OCI-LY1 (cell line): ENCODE results near the gene GNAO1.

Experiments used
- H2AFZ ChIP-seq: fragments of 200-600 bp; sonication (generic), shearing (Covaris generic); 2 replicates; pipeline ENCODE4 v1.6.0; 2014; ENCODE audit warnings: antibody characterized with exemption, mild to moderate bottlenecking, low read length
- H3F3A ChIP-seq: fragments of 200-600 bp; sonication (generic), shearing (Covaris generic); 2 replicates; pipeline ENCODE4 v1.6.0; 2014; ENCODE audit warnings: mild to moderate bottlenecking, antibody characterized with exemption, low read length, moderate library complexity; ENCODE audit not compliant: insufficient read depth
- H3K27ac ChIP-seq: fragments of 200-600 bp; sonication (generic); 2 replicates; pipeline ENCODE4 v1.5.1; 2014; ENCODE audit warnings: low read length, mixed run types, mild to moderate bottlenecking, low read depth; ENCODE audit not compliant: poor library complexity, severe bottlenecking
- H3K27me3 ChIP-seq: fragments of 200-600 bp; sonication (generic); 2 replicates; pipeline ENCODE4 v1.6.0; 2014; ENCODE audit warnings: antibody characterized with exemption, mild to moderate bottlenecking, low read length, moderate library complexity; ENCODE audit not compliant: insufficient read depth
- H3K36me3 ChIP-seq: fragments of 200-600 bp; sonication (generic); 2 replicates; pipeline ENCODE4 v1.6.1; 2014; ENCODE audit warnings: mild to moderate bottlenecking, antibody characterized with exemption, low read length, moderate library complexity, mixed read lengths; ENCODE audit not compliant: insufficient read depth
- H3K4me1 ChIP-seq: fragments of 200-600 bp; sonication (generic); 2 replicates; pipeline ENCODE4 v1.5.1; 2014; ENCODE audit warnings: mild to moderate bottlenecking, low read length, moderate library complexity; ENCODE audit not compliant: insufficient read depth, severe bottlenecking
- H3K4me2 ChIP-seq: fragments of 200-600 bp; sonication (generic), shearing (Covaris generic); 2 replicates; pipeline ENCODE4 v1.6.1; 2014; ENCODE audit warnings: low read length
- H3K4me3 ChIP-seq: fragments of 200-600 bp; sonication (generic); 2 replicates; pipeline ENCODE4 v1.5.1; 2014; ENCODE audit warnings: low read length, low read depth, mild to moderate bottlenecking, mixed read lengths; ENCODE audit not compliant: poor library complexity, severe bottlenecking
- H3K79me2 ChIP-seq: fragments of 200-600 bp; shearing (Covaris generic); 2 replicates; pipeline ENCODE4 v1.6.1; 2016; ENCODE audit warnings: mixed run types, low read length, mixed read lengths; ENCODE audit not compliant: insufficient read depth
- H3K9ac ChIP-seq: fragments of 200-600 bp; sonication (generic), shearing (Covaris generic); 2 replicates; pipeline ENCODE4 v1.6.1; 2014; ENCODE audit warnings: mild to moderate bottlenecking, low read length, mixed read lengths
- H3K9me2 ChIP-seq: fragments of 200-600 bp; sonication (generic), shearing (Covaris generic); 2 replicates; pipeline ENCODE4 v1.6.1; 2014; ENCODE audit warnings: low read depth, mild to moderate bottlenecking, low read length, mixed read lengths
- H3K9me3 ChIP-seq: fragments of 200-600 bp; shearing (Covaris generic); 2 replicates; pipeline ENCODE4 v1.6.1; 2014; ENCODE audit warnings: low read length, mixed read lengths
- H4K20me1 ChIP-seq: fragments of 200-600 bp; sonication (generic), shearing (Covaris generic); 2 replicates; pipeline ENCODE4 v1.6.0; 2016; ENCODE audit warnings: mild to moderate bottlenecking, low read length; ENCODE audit not compliant: insufficient read depth
- CTCF ChIP-seq: fragments of 200-600 bp; sonication (generic), shearing (Covaris generic); IDR thresholded peaks from 2 replicates; pipeline ENCODE4 v1.5.1; 2017; ENCODE audit warnings: mild to moderate bottlenecking, antibody characterized with exemption, low read length, moderate library complexity, mixed read lengths
- EZH2 ChIP-seq: fragments of 200-600 bp; sonication (generic), shearing (Covaris generic); IDR thresholded peaks from 2 replicates; pipeline ENCODE4 v1.8.0; 2017; ENCODE audit warnings: borderline replicate concordance, mixed run types, mild to moderate bottlenecking, antibody characterized with exemption, low read length, moderate library complexity, mixed read lengths

The GNAO1 gene

GRCh38 chr16:56246051-56246817 lies 54.9 kb downstream of the GNAO1 start:
- H3K4me2 ChIP-seq = no peak overlapping the region
- H3K9ac ChIP-seq = no peak overlapping the region
- no peaks in the 10 kb centered on the region for H3F3A ChIP-seq
- H3K9me3 ChIP-seq = no peaks in the 10 kb centered on the region
- no peak overlapping the region for H3K27ac ChIP-seq
- no peaks in the 10 kb centered on the region for H3K9me2 ChIP-seq
- no peaks in the 10 kb centered on the region for H4K20me1 ChIP-seq
- H3K36me3 ChIP-seq = no peaks in the 10 kb centered on the region
- no peak overlapping the region for H2AFZ ChIP-seq
- no peaks in the 10 kb centered on the region for H3K27me3 ChIP-seq
- no peaks in the 10 kb centered on the region for H3K79me2 ChIP-seq
- TF ChIP-seq EZH2 (no peak), CTCF (no peak)
- no peaks in the 10 kb centered on the region for H3K4me1 ChIP-seq
- no peak overlapping the region for H3K4me3 ChIP-seq

- Histone ChIP-seq H3K9me2 (no peaks in the 10 kb centered on the region), H3K4me1 (no peaks in the 10 kb centered on the region), H3K4me2 (no peak overlapping the region)
Measured at GRCh38 chr16:56247018-56247417, 55.7 kb downstream of the GNAO1 start.

GRCh38 chr16:56247808-56248207 lies 56.5 kb downstream of the GNAO1 start:
- Histone ChIP-seq H3K27ac (no peak overlapping the region), H3K27me3 (no peaks in the 10 kb centered on the region), H3K9me2 (no peaks in the 10 kb centered on the region), H3K9ac (no peak overlapping the region), H3F3A (no peaks in the 10 kb centered on the region), H3K4me2 (no peak overlapping the region), H3K36me3 (no peaks in the 10 kb centered on the region), H3K4me3 (no peak overlapping the region), H3K9me3 (no peaks in the 10 kb centered on the region), H2AFZ (no peak overlapping the region), H4K20me1 (no peaks in the 10 kb centered on the region), H3K79me2 (no peaks in the 10 kb centered on the region), H3K4me1 (no peaks in the 10 kb centered on the region)
- TF ChIP-seq CTCF = no peak
- TF ChIP-seq EZH2 = no peak

More at GRCh38 chr16:56247018-56247417, 55.7 kb downstream of the GNAO1 start:
- Histone ChIP-seq H2AFZ (no peak overlapping the region), H3K79me2 (no peaks in the 10 kb centered on the region), H3K4me3 (no peak overlapping the region), H4K20me1 (no peaks in the 10 kb centered on the region), H3K36me3 (no peaks in the 10 kb centered on the region), H3K27me3 (no peaks in the 10 kb centered on the region), H3K9me3 (no peaks in the 10 kb centered on the region), H3K9ac (no peak overlapping the region), H3K27ac (no peak overlapping the region), H3F3A (no peaks in the 10 kb centered on the region)
- no peak for TF ChIP-seq CTCF
- TF ChIP-seq EZH2 = no peak
